Measurements from ENCODE around the gene HPDL. TPM values are rescaled to one million over a fixed set of nuclear protein-coding genes. Genes with fewer than 3 reads are reported as not detected.
A peak's percentile ranks its signal among the peaks of the same experiment; 100 is the strongest.

Gene HPDL
- polyA plus RNA-seq, 2 of the 4 experiments (the other 2 are of a cell fraction): 0.80 to 2.8 TPM

- WGBS (ENCODE audit: missing lambda C conversion rate): 93% methylated on average over 3 of the region's 3 CpGs
- Histone ChIP-seq H3K4me1 (peaks cover 18% of the 10 kb centered on the region; the same call in 2 of the 3 replicates), H3K27ac (no peak overlapping the region), H3K4me2 (no peak overlapping the region), H3K9me3 (no peaks in the 10 kb centered on the region), H3K4me3 (no peak overlapping the region)
- POLR2A ChIA-PET: no interaction called here
- no peak for FAIRE-seq
- no peak for DNase-seq (ENCODE audit: low read depth in 1 of 2, low spot score in 1 of 2)
- CTCF ChIA-PET: interaction anchor here (0.7 to 1.8 kb wide), 2 partner anchors 25 to 34 kb away, joined by 3 to 7 read pairs; no protein-coding TSS in a partner anchor
- TF ChIP-seq HOXA7 (CRISPR knock-in tag; IDR thresholded peaks at IDR 0.05) (no peak), GATA3 (IDR thresholded peaks at IDR 0.05; ENCODE audit: borderline replicate concordance) (no peak), JUNB (IDR thresholded peaks at IDR 0.05) (no peak), RAD21 (conservative IDR thresholded peaks at IDR 0.05 in 1 of 2, IDR thresholded peaks at IDR 0.05 in 1 of 2) (no peak), TFCP2L1 (CRISPR knock-in tag; IDR thresholded peaks at IDR 0.05) (no peak), ZFP36 (IDR thresholded peaks at IDR 0.05; ENCODE audit: borderline replicate concordance, partially characterized antibody) (no peak), RCOR1 (IDR thresholded peaks at IDR 0.05; ENCODE audit: low read depth, low read length) (no peak), ATOH8 (CRISPR knock-in tag; IDR thresholded peaks at IDR 0.05; ENCODE audit: low read depth) (no peak), FOXS1 (CRISPR knock-in tag; IDR thresholded peaks at IDR 0.05) (no peak), HEYL (CRISPR knock-in tag; IDR thresholded peaks at IDR 0.05) (no peak), SREBF2 (IDR thresholded peaks at IDR 0.05) (no peak), CTCF (IDR thresholded peaks at IDR 0.05) (no peak), MAFK (IDR thresholded peaks at IDR 0.05; ENCODE audit: partially characterized antibody) (no peak), CHD2 (IDR thresholded peaks at IDR 0.05; ENCODE audit: low read length, partially characterized antibody) (no peak), SMC3 (IDR thresholded peaks at IDR 0.05) (no peak), ELK1 (IDR thresholded peaks at IDR 0.05; ENCODE audit: low read depth, low read length) (no peak), BHLHE40 (IDR thresholded peaks at IDR 0.05; ENCODE audit: low read depth, low read length) (no peak), MAX (IDR thresholded peaks at IDR 0.05) (no peak), HDAC2 (IDR thresholded peaks at IDR 0.05) (no peak), POLR2A (IDR thresholded peaks at IDR 0.05; ENCODE audit: low read length) (no peak)
- ATAC-seq: no peak
Measured at GRCh38 chr1:45337630-45338325, 11.1 kb downstream of the HPDL start.

- FAIRE-seq: no peak
- Histone ChIP-seq H3K9me3 (no peaks in the 10 kb centered on the region), H3K4me1 (peaks cover 18% of the 10 kb centered on the region; the same call in 2 of the 3 replicates), H3K4me2 (peak within 1 kb of the TSS; percentile 84), H3K27ac (peak within 1 kb of the TSS; percentile 96 to 97), H3K4me3 (peak within 1 kb of the TSS; percentile 67)
- DNase-seq (ENCODE audit: low read depth in 1 of 2, low spot score in 1 of 2): peak; percentile 82 to 92
- ChIA-PET POLR2A (interaction anchor here (0.5 to 2.8 kb wide), 14 partner anchors 9 to 540 kb away, joined by 3 to 33 read pairs (median 8); partner anchors contain the start of genes CCDC163, HECTD3, HPDL and MMACHC), CTCF (interaction anchor here (0.9 to 3.3 kb wide), 8 partner anchors 9 to 326 kb away, joined by 3 to 13 read pairs (median 4); no protein-coding TSS in a partner anchor)
- peak; percentile 91 to 94 for ATAC-seq
- WGBS (ENCODE audit: missing lambda C conversion rate): 0% methylated on average over 11 of the region's 70 CpGs
- peak in 1 of 2 experiments; percentile 81; a peak in 3 of 5 replicates for TF ChIP-seq JUN (IDR thresholded peaks at IDR 0.05)
- no peak for TF ChIP-seq HOXB13 (CRISPR knock-in tag; IDR thresholded peaks at IDR 0.05; ENCODE audit: low read depth)
- peak; percentile 77 for TF ChIP-seq MAX (IDR thresholded peaks at IDR 0.05)
- TF ChIP-seq REST (IDR thresholded peaks at IDR 0.05): peak; percentile 48
- TF ChIP-seq MYC (IDR thresholded peaks at IDR 0.05; ENCODE audit: borderline replicate concordance, low read length): peak; percentile 17; the same call in 1 of the 2 replicates
- TF ChIP-seq E2F6 (IDR thresholded peaks at IDR 0.05; ENCODE audit: borderline replicate concordance, low read depth): peak; percentile 42; the same call in 1 of the 2 replicates
- TF ChIP-seq RCOR1 (IDR thresholded peaks at IDR 0.05; ENCODE audit: low read depth, low read length): no peak
- TF ChIP-seq POLR2A (IDR thresholded peaks at IDR 0.05; ENCODE audit: low read length): peak; percentile 78
- peak; percentile 54 for TF ChIP-seq PHF8 (IDR thresholded peaks at IDR 0.05; ENCODE audit: borderline replicate concordance, low read depth)
- TF ChIP-seq KDM5A (IDR thresholded peaks at IDR 0.05): 0 out of 2 replicates have a peak, but pooled peaks have one; percentile 34
Measured at GRCh38 chr1:45339789-45340558, 13.3 kb downstream of the HPDL start, which contains the start of the genes MUTYH and TOE1. Gene MUTYH, minus strand, starts transcription at chr1:45340440. Its CDS starts 5,935 bp downstream, at chr1:45334505. Gene TOE1, plus strand, starts transcription at chr1:45340170. Its CDS starts 83 bp downstream, at chr1:45340253.
